Spinal cord (tissue), 10 donors: ENCODE results near the gene NCEH1. TPM values are rescaled to one million over a fixed set of nuclear protein-coding genes. Genes with fewer than 3 reads are reported as not detected.
"Not testable (repeated sequence)": the region's sequence is repeated elsewhere in the genome, so short reads cannot be mapped to it uniquely, and the experiment has no call there.

Source experiments
- DNase-seq, 6 donors: peaks; one replicate each; pipeline versions ENCODE4 v3.0.0 to v3.0.0-alpha.2; 2013 to 2015; ENCODE audit warnings: low spot score in 6 of 6, low read depth in 4 of 6
- H3K27ac ChIP-seq: one replicate; pipeline ENCODE4 v1.5.1; 2013; ENCODE audit warnings: low read depth, low read length, control low read depth
- H3K27me3 ChIP-seq: one replicate; pipeline ENCODE4 v1.6.1; 2013; ENCODE audit warnings: low read length; ENCODE audit not compliant: control insufficient read depth, insufficient read depth
- H3K36me3 ChIP-seq: one replicate; pipeline ENCODE4 v1.6.1; 2013; ENCODE audit warnings: low read length; ENCODE audit not compliant: control insufficient read depth, insufficient read depth
- H3K4me1 ChIP-seq: one replicate; pipeline ENCODE4 v1.6.1; 2013; ENCODE audit warnings: low read length; ENCODE audit not compliant: control insufficient read depth, insufficient read depth
- H3K4me3 ChIP-seq: one replicate; pipeline ENCODE4 v1.5.1; 2013; ENCODE audit warnings: low read depth, low read length, control low read depth
- H3K9me3 ChIP-seq: one replicate; pipeline ENCODE4 v1.6.1; 2013; ENCODE audit warnings: low read length; ENCODE audit not compliant: control insufficient read depth, insufficient read depth
- WGBS: methylation state at CpG from one replicate; pipeline ENCODE4 v1.1.5; 2013; ENCODE audit warnings: missing lambda C conversion rate; ENCODE audit not compliant: insufficient coverage; 5-methylcytosine and 5-hydroxymethylcytosine counted together
- polyA plus RNA-seq, 2 donors: library from polyadenylated mRNA; unstranded; fragments of 120-200 nt; gene quantifications; one replicate each; pipeline ENCODE4 v1.2.1, GENCODE V29; 2013; ENCODE audit not compliant: insufficient read length in 2 of 2
- total RNA-seq, 2 donors: library from RNA; depleted of rRNA in 1 of 2; stranded (reverse); fragments of 120-200 nt in 1 of 2; fragments of >200 nt in 1 of 2; gene quantifications; one replicate each; pipeline versions ENCODE4 v1.2.3 to v1.2.4, GENCODE V29; 2013 to 2014
- donor health status: healthy.

Gene NCEH1
- total and polyA plus RNA-seq, 4 donors, result 4.0 to 16.3 (median 11.4) TPM

GRCh38 chr3:172666873-172667694, 43.8 kb downstream of the NCEH1 start:
- peak in 4 of 6 donors; percentile 56 to 92 (median 77) for DNase-seq
- no peak overlapping the region for H3K4me3 ChIP-seq
- H3K9me3 ChIP-seq, result no peaks in the 10 kb centered on the region
- H3K27me3 ChIP-seq, result no peaks in the 10 kb centered on the region
- WGBS, result 80% methylated on average over 6 of the region's 16 CpGs
- H3K4me1 ChIP-seq, result no peaks in the 10 kb centered on the region
- H3K36me3 ChIP-seq, result no peaks in the 10 kb centered on the region
- H3K27ac ChIP-seq, result no peak overlapping the region

GRCh38 chr3:172666181-172666872, 44.5 kb downstream of the NCEH1 start:
- no peaks in the 10 kb centered on the region for H3K9me3 ChIP-seq
- H3K4me1 ChIP-seq, result no peaks in the 10 kb centered on the region
- H3K4me3 ChIP-seq, result no peak overlapping the region
- H3K27ac ChIP-seq, result no peak overlapping the region
- DNase-seq, result no peak
- 89% methylated on average over 5 of the region's 10 CpGs for WGBS
- no peaks in the 10 kb centered on the region for H3K27me3 ChIP-seq
- H3K36me3 ChIP-seq, result no peaks in the 10 kb centered on the region

GRCh38 chr3:172665510-172665909, 45.4 kb downstream of the NCEH1 start:
- WGBS, result 100% methylated on average over 7 of the region's 9 CpGs
- not testable (repeated sequence) for DNase-seq, H3K4me3 ChIP-seq, H3K9me3 ChIP-seq, H3K36me3 ChIP-seq, H3K27me3 ChIP-seq, H3K27ac ChIP-seq, H3K4me1 ChIP-seq

- no CpG with 5 or more reads among the region's 1 CpG for WGBS
- DNase-seq, H3K27me3 ChIP-seq, H3K4me1 ChIP-seq, H3K36me3 ChIP-seq, H3K27ac ChIP-seq, H3K4me3 ChIP-seq, H3K9me3 ChIP-seq: not testable (repeated sequence)
Measured at GRCh38 chr3:172660421-172660820, 50.4 kb downstream of the NCEH1 start.

GRCh38 chr3:172659246-172660002, 51.4 kb downstream of the NCEH1 start:
- Histone ChIP-seq H3K4me3 (no peak overlapping the region), H3K9me3 (no peaks in the 10 kb centered on the region), H3K27ac (no peak overlapping the region), H3K27me3 (no peaks in the 10 kb centered on the region), H3K36me3 (no peaks in the 10 kb centered on the region), H3K4me1 (no peaks in the 10 kb centered on the region)
- peak in 2 of 6 donors; percentile 7 to 11 for DNase-seq
- whole genome bisulfite sequencing, result 39% methylated on average over 3 of the region's 3 CpGs

GRCh38 chr3:172658344-172659245, 52.3 kb downstream of the NCEH1 start:
- peak in 1 of 6 donors; percentile 31 for DNase-seq
- Histone ChIP-seq H3K9me3 (no peaks in the 10 kb centered on the region), H3K4me1 (no peaks in the 10 kb centered on the region), H3K4me3 (no peak overlapping the region), H3K27ac (no peak overlapping the region), H3K36me3 (no peaks in the 10 kb centered on the region), H3K27me3 (no peaks in the 10 kb centered on the region)
- 44% methylated on average over 4 of the region's 6 CpGs for WGBS

GRCh38 chr3:172656602-172657001, 54.3 kb downstream of the NCEH1 start:
- Histone ChIP-seq H3K4me1 (no peaks in the 10 kb centered on the region), H3K27ac (no peak overlapping the region), H3K9me3 (no peaks in the 10 kb centered on the region), H3K27me3 (no peaks in the 10 kb centered on the region), H3K4me3 (no peak overlapping the region), H3K36me3 (no peaks in the 10 kb centered on the region)
- WGBS, result 83% methylated on average over 8 of the region's 8 CpGs
- DNase-seq, result no peak

GRCh38 chr3:172655388-172655787, 55.5 kb downstream of the NCEH1 start:
- WGBS, result 100% methylated on average over 4 of the region's 5 CpGs
- no peak overlapping the region for H3K4me3 ChIP-seq
- H3K27ac ChIP-seq, result no peak overlapping the region
- no peak for DNase-seq
- no peaks in the 10 kb centered on the region for H3K4me1 ChIP-seq
- no peaks in the 10 kb centered on the region for H3K9me3 ChIP-seq
- H3K27me3 ChIP-seq, result no peaks in the 10 kb centered on the region
- no peaks in the 10 kb centered on the region for H3K36me3 ChIP-seq

- Histone ChIP-seq H3K4me1 (no peaks in the 10 kb centered on the region), H3K9me3 (no peaks in the 10 kb centered on the region)
- no CpG with 5 or more reads among the region's 5 CpGs for WGBS
Measured at GRCh38 chr3:172654470-172654869, 56.4 kb downstream of the NCEH1 start.

More at GRCh38 chr3:172654470-172654869, 56.4 kb downstream of the NCEH1 start:
- no peak for DNase-seq
- H3K27ac ChIP-seq, result no peak overlapping the region
- H3K27me3 ChIP-seq, result no peaks in the 10 kb centered on the region
- no peak overlapping the region for H3K4me3 ChIP-seq
- no peaks in the 10 kb centered on the region for H3K36me3 ChIP-seq
